Prostate gland (tissue), 2 donors: ENCODE results near the gene NFATC2IP.

ENCODE experiments used
- CTCF ChIP-seq, 4 experiments: fragments of 200-600 bp in 2 of 4; fragments of 450-650 bp in 2 of 4; sonication (generic) in 2 of 4; IDR thresholded peaks; 1 replicate in 3 of 4; 2 replicates in 1 of 4; pipeline ENCODE4 v1.5.1; 2016 to 2019; ENCODE audit warnings: antibody characterized with exemption in 4 of 4, mild to moderate bottlenecking in 2 of 4, moderate library complexity in 2 of 4
- POLR2A ChIP-seq: fragments of 450-650 bp; IDR thresholded peaks from one replicate; pipeline ENCODE4 v1.6.1; 2016; ENCODE audit warnings: antibody characterized with exemption, mild to moderate bottlenecking
- POLR2AphosphoS5 ChIP-seq: sonication (generic); formaldehyde crosslinking; IDR thresholded peaks from one replicate; pipeline ENCODE4 v1.6.1; 2017; ENCODE audit warnings: antibody characterized with exemption

GRCh38 chr16:28975158-28975599 lies 24.4 kb downstream of the NFATC2IP start:
- TF ChIP-seq CTCF (IDR thresholded peaks at IDR 0.05) = no peak
- no peak for TF ChIP-seq POLR2A
- TF ChIP-seq POLR2AphosphoS5 = no peak
